ENCODE data around the gene MED10. TPM values are rescaled to one million over a fixed set of nuclear protein-coding genes. Genes with fewer than 3 reads are reported as not detected.

The MED10 gene, protein sequence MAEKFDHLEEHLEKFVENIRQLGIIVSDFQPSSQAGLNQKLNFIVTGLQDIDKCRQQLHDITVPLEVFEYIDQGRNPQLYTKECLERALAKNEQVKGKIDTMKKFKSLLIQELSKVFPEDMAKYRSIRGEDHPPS
- total RNA-seq, result 22.4 and 22.9 TPM in 2 replicates

GRCh38 chr5:6377905-6378765, at the start of gene MED10:
TSS of gene MED10 (minus strand) at chr5:6378547. CDS start at chr5:6378483, 64 bp downstream.

Other genes with a start within 250 kb of the MED10 start
- not detected in 2 replicates for gene UBE2QL1, start 70.3 kb upstream of the MED10 start, total RNA-seq